HPDE6-E6E7 (cell line): ENCODE results near the gene KMT5C.
A peak's percentile ranks its signal among the peaks of the same experiment; 100 is the strongest.

Source experiments
- DNase-seq: peaks from one replicate; pipeline ENCODE4 v3.0.0; 2011; ENCODE audit warnings: missing footprints; ENCODE audit errors: extremely low spot score

Gene KMT5C

DNA sequence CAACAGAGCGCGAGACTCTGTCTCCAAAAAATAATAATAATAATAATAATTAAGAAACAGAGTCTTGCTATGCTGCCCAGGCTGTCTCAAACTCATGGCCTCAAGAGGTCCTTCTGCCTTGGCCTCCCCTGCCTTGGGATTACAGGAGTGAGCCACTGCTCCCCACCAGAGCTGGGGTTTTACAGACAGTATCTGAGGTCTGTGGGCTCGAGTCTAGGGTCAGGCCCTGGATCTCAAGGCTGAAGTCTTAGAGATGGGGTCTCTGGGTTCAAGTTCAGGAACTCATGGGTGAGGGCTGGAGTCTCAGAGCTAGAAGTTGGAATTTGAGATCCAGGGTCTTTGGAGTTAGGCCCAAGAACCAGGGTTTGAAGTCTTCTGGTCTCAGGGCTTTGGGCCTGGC lies 27.1 kb downstream of the KMT5C start:
- DNase-seq, result no peak

DNA sequence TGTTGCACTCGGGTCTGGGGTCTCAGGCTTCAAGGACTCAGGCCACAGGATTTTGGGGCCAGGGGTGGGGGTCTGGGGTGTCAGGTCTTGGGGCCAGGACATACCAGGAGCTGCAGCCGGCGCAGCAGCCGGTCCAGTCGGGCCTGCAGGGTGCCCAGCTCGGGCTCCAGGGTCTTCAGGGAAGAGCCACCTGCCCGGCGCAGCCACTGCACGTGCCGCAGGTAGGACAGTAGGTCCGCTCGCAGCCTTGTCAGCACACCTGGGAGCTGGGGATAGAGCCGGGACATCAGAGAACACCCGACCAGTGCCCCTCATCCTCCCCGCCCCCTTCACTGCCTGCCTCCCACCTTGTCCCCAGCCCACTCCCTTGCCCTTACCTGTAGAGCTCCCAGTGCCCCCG lies 28.4 kb downstream of the KMT5C start:
- DNase-seq, result no peak

DNA sequence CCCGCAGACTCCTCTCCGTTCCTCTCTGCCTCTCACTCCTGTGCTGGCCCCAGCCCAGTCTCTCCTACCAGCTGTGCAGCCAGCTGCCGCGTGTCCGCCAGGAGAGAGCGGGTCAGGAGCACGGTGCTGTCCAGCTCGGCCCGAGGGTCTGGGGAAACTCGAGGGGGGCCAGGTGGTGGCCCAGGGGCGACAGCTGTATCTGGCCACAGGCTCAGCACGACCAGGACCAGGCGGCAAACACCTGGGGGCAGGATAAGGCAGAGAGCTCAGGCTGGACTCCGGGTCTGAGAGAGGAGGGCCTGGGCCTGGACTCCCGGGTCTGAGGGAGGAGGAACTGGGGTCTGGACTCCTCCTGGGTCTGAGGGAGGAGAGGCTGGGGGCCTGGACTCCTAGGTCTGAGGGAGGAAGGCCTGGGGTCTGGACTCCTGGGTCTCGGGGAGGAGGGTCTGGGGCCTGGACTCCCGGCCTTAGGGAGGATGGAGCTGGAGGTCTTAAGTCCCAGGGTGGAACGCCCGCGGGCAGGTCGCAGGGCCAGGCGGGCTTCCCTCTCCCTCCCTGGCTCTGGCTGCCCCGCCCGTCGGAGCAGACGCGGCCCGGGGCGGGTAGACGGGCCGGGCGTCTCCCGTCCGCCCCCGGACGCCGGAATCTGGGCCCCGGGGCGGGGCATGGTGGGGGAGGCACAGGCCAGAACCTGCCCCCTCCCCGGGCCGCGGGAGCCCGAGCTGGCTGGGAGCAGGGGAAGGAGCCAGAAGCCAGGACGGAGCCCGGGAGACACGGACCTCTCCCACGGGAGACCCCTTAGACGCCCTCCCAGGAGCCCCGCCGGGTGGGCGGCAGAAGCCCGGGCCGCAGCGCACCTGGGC lies 29.3 kb downstream of the KMT5C start:
- DNase-seq, result no peak

DNA sequence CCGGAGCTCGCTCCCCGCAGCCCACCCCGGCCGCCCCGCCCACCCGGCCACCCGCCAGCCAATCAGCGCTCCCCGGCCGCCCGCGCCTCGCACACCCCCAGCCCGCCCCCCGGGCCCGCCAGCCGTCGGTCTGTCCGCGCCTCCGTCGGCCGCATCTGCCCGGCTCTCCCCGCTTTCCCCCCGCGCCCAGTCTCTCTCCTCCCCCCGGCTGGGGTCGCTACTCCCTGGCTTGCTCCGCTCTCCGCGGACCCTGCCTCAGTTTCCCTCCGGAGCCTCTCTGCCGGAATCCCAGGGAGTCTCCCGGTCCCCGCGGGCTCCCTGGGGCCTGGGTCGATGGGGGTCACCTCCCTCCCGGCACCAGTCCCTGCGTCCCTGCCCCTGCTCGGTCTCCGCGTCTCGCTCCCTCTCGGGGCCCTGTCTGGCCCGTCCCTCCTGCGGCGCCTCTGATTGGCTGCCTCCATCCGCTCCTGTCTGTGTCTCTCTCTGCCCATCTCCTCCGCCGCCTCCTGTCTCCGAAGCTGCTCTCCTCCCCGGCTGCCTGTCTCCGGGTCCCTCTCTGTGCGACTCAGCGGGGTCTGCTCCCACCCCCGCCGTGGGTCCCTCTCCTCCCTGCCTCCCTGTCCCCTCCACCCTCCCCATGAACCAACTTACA lies 30.1 kb downstream of the KMT5C start:
- DNase-seq, result peak; percentile 83

DNA sequence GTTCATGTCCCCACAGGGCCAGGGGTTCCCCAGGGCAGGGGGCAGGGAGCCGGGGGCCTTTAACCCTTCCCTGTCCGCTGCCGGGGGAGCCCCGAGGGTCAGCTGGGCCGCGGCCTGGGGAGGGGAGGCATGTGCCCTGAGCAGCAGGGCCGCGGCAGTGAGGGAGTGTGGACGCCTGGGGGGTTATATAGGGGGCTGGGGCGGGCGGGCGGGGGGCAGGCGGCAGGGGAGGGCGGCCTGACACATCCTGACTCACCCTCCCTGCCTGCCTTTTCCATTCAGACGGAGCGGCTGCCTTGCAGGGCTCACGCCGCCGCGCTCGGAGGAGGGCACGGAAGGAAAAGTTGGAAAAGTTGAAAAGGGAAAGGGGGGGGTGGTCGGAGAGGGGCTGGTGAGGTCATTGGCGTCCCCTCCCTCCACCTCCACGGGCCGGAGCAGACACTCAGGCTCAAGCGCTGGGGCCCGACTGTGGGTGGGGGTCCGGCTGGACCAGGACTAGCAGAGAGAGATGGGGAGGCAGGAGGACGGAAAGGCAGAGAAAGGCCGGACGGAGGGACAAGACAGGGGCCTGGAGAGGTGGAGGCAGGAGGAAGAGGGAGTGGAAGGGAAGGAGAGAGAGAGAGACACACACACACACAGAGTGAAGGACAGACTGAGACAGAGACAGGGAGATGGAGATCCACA lies 30.8 kb downstream of the KMT5C start, which contains the start of gene IL11:
IL11 (minus strand) TSS at position 159 of the 684 bp plus-strand sequence; CDS start at position 6, 153 bp downstream.
- no peak for DNase-seq

DNA sequence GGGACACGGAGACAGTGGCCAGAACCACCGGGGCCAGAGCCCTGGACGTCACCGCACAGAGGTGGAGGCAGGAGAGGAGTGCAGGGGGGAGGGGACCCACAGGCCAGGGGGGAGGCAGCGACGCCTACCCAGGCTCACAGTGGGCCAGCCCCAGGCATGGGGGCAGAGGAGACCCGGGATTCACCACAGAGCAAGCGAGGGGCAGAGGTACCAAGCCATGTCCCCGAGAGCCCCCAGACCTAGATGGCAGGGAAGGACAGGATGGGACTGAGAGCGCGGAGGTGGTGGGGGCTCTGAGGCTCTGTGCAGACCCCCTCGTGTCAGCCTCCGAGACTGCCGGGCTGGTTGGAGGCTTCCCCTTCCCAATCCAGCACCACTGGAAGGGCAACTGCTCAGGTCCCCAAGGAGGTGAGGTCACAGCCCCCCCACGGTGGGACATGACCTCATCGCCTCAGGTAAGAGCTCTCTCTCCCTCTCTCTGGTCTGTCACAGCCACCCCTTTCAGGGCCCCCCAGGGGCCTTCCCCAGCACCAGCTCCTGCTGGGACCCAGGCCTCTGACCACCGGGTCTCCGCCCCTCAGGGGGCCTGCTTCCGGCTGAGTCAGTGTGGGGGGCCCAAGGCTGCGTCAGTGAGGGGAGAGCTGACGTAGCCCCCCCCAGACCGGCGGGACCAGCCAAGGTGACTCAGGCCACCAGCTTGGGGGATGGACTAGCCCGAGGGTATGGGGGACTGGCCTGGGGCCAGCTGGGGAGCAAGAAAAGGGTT lies 32.8 kb downstream of the KMT5C start:
- DNase-seq, result no peak

DNA sequence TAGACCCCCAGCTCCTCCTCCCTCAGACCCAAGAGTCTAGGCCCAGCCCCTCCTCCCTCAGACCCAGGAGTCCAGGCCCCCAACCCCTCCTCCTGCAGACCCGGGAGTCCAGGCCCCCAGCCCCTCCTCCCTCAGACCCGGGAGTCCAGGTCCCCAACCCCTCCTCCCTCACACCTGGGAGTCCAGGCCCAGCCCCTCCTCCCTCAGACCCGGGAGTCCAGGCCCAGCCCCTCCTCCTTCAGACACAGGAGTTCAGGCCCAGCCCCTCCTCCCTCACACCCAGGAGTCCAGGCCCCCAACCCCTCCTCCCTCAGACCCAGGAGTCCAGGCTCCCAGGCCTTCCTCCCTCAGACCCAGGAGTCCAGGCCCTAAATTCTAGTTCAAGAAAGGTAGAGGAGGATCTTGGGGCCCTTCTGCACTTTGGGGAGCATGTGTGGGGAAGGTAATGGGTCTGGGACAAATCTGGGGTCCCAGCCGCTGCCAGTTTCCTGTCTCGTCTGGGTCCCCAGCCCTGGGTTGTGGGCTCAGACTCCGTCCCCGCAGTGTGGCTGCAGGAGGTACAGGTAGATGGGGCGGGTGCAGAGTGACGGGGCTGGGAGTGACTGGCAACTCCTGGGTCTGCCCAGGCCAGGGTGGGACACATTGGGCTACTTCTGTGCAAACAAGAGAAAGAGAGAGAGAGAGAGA lies 33.8 kb downstream of the KMT5C start:
- no peak for DNase-seq

DNA sequence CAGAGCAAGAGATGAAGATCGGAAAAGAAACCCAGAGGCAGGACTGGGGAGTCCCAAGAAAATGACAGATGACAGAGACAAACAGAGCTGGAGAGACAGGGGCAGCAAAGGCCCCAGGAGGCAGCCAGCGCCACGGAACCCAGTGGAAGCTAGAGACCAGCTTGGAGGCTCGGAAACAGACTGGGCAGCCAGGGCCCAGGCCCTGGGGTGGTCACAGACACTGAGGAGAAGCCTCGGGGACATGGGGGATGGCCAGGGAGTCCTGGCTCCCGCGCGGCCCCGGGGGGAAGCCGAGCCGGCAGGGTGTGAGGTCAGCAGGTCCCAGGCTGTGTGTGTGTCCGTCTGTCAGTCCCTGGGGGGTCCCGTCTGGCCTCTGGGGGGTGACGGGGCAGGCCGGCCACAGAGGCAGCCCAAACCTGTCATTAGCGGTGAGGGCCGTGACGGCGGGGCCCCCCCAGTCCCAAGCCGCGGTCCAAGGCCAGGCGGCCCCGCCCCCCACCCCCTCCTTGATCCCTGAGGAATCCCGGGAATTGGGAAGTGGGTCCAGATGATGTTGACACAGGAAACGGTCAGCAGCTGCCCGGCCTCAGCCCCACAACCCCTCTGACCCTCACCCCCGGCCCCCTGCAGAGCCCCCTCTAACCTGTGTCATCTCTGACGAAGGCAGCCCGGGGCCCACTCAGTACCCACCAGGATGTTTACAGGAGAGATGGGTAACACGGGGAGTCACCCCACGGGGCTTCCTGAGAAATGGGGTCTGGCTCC lies 34.5 kb downstream of the KMT5C start:
- no peak for DNase-seq

DNA sequence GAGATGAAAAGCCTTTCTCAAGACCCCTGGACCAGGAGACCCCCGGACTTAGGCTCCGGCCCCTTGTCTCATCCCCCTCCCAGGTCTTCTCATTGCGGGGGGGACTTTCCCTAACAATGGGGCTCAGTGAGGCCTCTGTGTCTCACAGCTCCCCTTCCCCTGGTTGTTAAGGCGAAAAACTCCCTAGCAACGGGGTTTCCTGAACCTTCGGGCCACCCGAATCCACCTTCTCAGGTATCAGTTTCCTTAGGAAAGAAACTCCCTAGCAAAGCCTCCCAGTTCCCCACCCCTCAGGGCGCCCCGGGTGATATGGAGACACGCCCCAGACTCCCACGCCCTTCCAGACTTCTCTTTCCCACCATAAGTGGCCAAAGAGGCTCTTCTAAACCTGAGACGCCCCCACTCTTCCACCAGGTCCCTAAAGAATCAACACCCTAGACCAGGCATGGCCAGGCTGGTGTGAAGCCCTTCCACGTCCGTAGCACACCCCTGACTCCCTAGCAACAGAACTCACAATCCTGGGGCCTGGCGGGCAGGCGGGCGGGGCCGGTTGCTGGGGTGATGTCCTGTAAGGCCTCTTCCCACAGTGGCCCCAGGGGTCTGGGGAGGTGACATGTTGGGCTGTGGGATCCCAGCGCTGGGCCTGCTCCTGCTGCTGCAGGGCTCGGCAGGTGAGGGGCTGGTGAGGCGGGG lies 36.7 kb downstream of the KMT5C start, which contains the start of gene TMEM190:
TMEM190 (plus strand) TSS at position 586 of the 693 bp plus-strand sequence; CDS start at position 614, 28 bp downstream.
- DNase-seq, result no peak

DNA sequence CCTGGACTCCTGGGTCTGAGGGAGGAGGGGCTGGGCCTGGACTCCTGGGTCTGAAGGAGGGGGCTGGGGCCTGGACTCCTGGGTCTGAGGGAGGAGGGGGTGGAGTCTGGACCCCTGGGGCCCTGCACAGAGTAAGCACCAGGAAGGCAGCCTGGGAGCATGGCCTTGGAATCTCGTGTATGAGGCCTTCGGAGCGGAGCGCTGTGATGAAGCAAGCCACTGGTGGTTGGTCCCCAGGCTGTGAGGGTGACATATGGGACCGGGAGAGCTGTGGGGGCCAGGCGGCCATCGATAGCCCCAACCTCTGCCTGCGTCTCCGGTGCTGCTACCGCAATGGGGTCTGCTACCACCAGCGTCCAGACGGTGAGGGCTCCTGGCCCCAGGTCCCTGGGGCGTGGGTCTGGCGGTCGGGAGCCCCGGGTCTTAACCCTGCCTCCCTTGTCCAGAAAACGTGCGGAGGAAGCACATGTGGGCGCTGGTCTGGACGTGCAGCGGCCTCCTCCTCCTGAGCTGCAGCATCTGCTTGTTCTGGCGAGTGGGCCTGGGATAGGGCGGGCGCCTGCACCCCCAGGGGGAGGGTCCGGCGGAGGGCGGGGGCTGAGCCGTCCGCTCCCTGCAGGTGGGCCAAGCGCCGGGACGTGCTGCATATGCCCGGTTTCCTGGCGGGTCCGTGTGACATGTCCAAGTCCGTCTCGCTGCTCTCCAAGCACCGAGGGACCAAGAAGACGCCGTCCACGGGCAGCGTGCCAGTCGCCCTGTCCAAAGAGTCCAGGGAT lies 37.9 kb downstream of the KMT5C start:
- DNase-seq, result no peak

DNA sequence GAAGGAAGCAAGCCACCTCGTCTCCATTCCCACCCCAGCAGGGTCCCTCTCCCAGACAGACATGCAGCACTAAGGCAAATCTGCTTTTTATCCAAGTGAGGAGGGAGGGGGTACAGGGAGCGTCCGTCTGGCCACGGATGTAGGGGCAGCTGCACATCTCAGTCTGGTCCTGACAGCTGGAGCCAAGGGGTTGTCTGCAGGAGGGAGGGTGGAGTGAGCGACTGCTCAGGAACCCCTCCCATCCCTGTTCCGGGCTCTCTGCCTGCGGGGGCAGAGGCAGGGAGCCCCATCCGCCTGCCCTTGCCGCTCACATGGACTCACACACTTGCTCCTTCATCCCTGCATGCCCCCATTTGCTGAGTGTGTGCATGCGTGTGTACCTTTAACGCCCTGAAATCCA lies 39.5 kb downstream of the KMT5C start:
- no peak for DNase-seq

DNA sequence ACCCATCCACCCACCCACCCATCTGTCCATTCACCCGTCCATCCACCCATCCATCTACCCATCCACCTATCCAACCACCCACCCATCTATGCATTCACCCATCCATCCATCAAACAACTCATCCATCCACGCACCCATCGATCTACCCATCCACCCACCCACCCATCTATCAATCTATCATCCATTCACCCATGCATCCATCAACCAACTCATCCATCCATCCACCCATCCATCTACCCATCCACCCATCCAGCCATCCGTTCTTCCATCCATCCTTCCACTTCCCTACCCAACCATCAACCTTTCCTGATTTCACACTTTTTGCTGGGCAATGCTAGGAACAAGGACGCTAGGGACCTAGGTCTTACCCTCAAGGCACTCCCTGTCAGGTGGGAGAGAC lies 42.3 kb downstream of the KMT5C start:
- no peak for DNase-seq

DNA sequence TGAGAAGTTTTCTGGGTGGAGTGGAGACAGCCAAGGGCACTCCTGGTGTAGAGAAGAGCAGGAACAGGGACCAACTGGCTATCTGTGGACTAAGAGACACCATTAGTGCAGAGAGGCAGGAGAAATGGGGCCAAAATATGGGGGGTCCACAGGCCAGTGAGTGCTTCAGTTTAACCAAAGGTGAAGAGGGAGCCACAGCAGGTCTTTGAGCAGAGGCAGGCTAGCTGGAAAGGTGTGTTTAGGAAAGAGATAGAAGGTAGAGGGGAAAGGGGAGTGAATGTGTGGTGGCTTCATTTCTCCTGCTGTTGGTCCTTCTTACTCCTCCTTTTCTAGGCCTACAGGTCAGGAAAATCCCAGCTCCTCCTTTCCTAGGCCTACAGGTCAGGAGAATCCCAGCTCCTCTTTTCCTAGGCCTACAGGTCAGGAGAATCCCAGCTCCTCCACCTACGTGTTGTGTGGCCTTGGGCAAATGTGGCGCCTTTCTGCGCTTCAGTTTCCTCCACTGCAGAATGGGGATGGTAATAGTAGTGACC lies 42.9 kb downstream of the KMT5C start:
- no peak for DNase-seq

DNA sequence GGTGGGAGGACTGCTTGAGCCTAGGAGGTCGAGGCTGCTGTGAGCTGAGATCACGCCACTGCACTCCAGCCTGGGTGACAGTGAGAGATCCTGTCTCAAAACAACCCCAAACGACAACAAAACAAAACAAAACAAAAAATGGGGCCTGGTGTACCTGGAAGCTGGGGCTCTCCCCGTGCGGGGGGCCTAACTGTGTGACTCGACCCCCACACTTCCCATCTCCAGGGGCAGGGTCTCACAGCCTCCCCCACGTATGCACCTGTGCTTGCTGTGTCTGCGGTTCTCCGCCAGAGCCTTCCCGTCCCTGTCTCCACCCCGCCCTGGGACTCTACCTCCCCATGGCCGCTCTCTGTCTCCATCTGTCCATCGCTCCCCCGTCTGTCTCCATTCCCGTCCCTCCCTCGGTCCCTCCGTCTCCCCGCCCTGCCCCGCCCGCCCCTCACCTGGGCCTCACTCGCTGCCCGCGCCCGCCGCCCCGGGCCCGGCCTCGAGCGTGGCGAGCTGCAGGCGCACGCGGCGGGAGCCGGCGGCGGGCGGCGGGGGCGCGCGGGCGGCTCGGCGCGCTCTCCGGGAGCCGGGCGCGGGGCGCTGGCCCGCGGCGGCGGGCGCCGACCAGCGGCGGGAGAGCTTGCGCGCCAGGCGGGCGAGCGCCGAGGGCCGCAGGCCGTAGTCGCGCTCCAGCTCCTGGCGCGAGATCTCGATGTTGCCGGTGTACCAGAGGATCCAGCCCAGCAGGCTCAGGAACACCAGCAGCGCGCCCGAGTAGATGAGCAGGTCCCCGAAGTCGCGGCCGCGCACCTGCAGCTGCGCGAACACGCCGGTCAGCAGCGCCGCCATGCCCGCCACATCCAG lies 43.8 kb downstream of the KMT5C start:
- DNase-seq, result no peak

DNA sequence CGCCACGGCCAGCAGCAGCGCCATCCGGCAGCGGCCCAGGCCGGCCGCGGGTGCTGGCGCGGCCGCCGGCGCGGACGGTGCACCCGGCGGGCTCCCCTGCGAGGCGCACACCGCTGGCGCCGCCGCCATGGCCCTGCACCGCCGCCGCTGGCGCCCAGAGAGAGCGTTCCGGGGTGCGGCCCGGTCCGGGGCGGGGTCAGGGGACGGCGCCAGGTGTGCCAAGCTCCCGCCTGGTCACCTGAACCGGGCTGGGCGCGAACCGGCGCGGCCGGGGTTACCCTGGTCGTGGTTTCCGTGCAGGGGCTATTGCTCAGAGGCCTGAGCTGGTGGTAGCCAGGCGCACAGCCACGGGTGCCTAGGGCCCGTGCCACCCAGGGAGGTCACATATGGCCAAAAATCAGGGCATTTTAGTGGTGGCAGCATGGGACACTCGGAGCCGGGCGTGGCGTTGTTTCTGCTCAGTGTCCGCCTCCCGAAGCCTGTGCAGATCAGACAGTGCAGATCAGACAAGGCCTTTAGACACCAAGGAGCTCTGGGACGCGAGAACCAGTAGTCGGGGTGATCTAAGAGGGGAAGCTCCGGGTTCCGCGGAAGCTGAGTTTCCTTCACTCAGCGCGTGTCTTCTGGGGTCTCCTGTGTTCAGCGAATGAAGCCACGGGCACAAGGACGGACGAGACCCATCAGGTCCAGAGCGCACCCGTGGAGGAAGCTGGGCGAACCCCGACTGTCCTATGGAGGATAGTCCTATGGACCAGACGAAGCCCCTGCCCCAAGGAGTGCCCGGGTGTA lies 44.6 kb downstream of the KMT5C start, which contains the start of gene TMEM238:
TMEM238 (minus strand) TSS at position 162 of the 789 bp plus-strand sequence; CDS start at position 129, 33 bp downstream.
- no peak for DNase-seq

DNA sequence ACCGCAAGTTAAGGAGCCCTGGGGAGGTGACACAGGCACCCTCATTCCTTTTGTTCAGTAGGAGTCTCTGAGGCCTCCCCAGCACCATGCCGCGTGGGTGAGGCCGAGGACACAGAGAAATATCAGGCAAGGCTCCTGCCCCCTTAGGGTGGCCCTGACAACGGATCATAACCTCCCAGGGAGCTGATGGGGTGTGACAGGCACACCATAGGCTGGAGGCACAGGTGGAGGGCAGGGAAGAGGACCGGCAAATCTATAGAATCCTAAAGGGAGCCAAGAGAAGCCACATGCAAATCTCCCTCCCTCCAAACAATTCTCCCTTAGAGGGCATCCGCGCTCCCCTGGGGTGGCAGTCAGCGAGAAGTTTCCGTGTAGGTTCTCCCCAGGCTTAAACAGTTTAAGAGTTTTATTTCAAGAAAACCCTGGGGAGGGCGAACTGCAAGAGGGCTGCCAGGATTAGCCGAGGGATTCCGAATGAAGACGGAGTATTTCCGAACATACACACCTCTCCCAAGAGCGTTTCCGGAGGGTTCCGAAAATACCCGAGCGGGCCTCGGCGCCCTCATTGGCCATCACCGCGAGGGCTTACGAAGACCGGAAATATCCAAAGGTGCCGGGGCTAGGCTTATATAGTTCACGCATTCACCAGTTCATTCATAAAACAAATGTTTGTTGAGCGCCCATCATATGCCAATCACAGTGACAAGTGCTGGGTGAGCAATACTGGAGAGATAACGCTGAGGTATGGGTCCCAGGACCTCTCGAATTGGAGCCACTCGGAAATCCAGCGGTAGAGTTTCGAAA lies 45.4 kb downstream of the KMT5C start:
- peak; percentile 78 for DNase-seq
